Measurements from ENCODE around the gene RALY.
A peak's percentile ranks its signal among the peaks of the same experiment; 100 is the strongest.

The RALY gene

DNA sequence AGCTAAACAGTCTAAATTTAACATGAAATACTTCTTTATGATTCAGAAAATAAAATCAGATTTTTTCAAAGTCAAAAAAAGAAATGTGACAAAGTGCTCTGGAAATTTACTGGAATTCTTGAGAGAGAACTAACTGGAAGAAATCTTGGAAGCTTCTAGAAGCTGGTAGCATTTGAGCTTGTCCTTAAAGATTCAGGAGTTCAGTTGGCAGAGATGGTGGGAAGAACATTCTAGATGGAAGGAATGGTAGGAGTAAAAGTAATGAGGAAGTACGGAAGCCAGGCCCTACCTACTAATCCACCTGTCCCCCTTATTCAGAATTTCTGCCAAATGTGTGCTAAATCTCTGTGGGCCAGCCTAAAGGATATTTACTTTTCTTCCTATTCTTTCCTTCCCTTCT is 21.2 kb downstream of the RALY start:
- TF ChIP-seq, protein P1, sequence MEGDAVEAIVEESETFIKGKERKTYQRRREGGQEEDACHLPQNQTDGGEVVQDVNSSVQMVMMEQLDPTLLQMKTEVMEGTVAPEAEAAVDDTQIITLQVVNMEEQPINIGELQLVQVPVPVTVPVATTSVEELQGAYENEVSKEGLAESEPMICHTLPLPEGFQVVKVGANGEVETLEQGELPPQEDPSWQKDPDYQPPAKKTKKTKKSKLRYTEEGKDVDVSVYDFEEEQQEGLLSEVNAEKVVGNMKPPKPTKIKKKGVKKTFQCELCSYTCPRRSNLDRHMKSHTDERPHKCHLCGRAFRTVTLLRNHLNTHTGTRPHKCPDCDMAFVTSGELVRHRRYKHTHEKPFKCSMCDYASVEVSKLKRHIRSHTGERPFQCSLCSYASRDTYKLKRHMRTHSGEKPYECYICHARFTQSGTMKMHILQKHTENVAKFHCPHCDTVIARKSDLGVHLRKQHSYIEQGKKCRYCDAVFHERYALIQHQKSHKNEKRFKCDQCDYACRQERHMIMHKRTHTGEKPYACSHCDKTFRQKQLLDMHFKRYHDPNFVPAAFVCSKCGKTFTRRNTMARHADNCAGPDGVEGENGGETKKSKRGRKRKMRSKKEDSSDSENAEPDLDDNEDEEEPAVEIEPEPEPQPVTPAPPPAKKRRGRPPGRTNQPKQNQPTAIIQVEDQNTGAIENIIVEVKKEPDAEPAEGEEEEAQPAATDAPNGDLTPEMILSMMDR (IDR thresholded peaks at IDR 0.05; ENCODE audit: insufficient read depth, missing control alignments): no peak
- no peak for FAIRE-seq

DNA sequence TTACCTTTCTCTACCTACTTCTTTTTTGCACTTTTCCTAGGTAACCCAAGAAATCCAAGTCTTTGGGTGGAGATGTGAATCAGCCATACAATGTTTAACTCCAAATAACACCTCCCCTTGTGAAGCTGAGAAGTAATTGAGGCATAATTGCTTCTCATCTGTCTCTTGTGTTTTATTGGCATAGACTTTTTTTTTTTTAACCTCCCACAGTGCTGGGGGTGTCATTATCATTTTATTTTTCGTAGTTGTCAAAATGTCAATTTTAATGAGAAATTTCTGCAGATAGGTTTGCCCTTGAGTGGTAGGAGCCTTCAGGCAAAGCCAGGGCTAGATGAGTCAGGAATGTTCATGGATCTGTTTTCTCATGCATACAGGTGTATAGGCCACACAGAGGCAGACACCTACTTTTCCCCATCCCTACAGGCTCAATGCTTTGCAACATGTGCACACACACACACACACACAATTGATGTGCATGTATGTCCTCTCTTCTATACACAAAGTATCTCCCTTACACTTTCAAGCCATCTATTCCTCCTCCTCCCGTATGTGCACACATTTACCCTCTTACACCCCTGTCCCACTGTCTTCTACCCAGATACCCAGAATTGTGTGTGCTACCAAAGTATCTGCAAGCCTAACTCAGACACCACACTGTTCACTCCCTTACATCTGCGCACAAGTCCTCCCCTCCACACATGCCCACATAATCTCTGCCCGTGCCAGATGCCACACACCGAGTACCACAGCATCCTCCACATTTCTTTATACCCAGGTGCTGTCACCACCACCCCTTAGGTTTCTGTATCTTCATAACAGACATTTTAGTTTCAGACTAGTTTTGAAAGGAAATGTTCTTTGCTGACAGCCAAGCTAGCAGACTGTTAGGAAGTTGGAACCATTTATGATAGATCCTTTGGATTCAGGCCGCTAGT is 22.0 kb downstream of the RALY start:
- no peak for DNase-seq (ENCODE audit: insufficient read length, low spot score)
- TF ChIP-seq, protein P1 (IDR thresholded peaks at IDR 0.05; ENCODE audit: insufficient read depth, missing control alignments): no peak
- FAIRE-seq: no peak

More for the DNA sequence above, 21.2 kb downstream of the RALY start:
- no peak for DNase-seq (ENCODE audit: insufficient read length, low spot score)

DNA sequence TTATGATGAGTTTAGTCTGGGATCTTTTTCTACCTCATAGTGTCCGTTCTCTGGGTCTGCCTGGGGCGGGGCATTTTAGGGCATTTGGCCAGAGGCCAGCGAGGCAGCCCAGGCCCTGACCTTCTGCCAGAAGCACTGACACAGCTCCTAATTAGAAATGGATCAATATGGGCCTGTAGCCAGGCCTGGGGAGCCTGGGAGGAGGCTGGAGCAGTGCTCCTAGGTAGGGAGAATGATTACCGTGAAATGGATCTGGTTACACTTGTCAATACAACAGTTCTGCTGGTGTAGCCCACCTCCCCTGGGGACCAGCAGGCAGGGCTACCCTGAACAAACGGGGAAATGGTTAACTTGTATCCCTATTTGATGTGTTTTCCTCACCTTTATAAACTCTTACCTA is 23.0 kb downstream of the RALY start:
- DNase-seq (ENCODE audit: insufficient read length, low spot score): no peak
- TF ChIP-seq, protein P1 (IDR thresholded peaks at IDR 0.05; ENCODE audit: insufficient read depth, missing control alignments): no peak
- FAIRE-seq: no peak

DNA sequence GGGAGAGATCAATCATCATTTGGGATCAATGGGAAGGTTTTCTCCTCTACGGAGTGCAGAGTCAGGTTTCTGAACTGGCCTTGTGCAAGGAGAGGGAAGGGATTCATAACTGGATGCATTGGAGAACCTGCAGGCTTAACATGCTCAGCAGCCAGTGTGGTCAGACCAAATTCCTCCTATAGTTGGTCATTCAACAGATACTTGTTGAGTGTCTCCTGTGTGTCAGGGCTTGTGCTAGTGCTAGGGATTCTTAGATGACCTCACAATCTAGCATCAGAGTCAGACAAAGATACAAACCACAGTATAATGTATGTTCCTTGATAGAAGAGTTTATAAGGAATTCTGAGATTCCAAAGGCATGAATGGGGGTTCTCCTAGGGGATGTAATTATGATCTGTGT is 23.9 kb downstream of the RALY start:
- no peak for DNase-seq (ENCODE audit: insufficient read length, low spot score)
- no peak for FAIRE-seq
- TF ChIP-seq, protein P1 (IDR thresholded peaks at IDR 0.05; ENCODE audit: insufficient read depth, missing control alignments): no peak

DNA sequence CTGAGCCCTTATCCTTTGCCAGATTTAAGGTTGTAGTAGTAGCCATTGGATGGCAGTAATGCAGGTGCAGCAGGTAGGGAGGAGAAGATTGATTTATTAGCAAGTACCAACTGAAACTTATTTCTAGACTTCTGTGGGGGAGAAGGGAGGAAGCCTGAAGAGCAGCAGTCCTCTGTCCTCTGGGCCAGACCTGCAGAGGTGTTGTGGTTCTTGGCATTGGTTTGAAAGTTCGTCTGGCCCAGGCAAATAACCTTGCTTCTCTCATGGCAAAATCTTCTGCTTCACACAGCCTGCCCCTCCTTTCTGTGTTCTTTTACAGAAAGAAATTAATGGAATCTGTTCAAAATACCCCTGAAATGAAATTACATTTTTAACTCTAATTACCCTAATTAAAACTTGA is 24.5 kb downstream of the RALY start:
- TF ChIP-seq, protein P1 (IDR thresholded peaks at IDR 0.05; ENCODE audit: insufficient read depth, missing control alignments): no peak
- FAIRE-seq: no peak
- no peak for DNase-seq (ENCODE audit: insufficient read length, low spot score)

DNA sequence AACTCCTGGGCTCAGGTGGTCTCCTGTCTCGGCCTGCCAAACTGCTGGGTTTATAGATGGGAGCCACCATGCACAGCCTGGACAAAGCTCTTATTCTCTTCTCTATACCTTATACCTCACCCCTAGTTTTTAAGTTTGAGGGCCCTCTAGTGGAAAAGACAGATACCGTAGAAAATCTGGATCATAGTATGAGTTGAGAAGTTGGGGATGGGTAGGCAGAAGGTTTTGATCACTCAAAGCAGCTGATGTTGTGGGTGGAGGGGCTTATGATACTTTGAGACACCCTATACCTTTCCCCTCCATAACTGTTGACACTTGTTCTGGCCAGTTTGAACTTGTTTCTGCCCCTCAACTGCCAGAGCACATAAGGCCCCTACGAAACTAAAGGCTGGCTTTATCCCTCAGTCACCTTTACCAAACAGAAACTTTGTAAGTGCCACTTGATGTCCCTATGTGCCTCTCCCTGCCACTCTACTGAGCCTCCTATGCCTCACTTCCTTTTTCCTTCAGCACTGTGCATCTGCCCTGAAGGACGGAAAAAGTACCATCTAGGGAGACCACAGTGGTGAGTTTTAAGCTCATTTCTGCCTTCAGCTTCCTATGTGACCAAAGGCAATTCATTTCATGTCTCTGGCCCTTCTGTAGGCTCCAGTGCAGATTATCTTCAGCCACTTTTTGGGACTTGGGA is 28.6 kb downstream of the RALY start:
- TF ChIP-seq, protein P1 (IDR thresholded peaks at IDR 0.05; ENCODE audit: insufficient read depth, missing control alignments): peak; percentile 49
- FAIRE-seq: no peak
- peak; percentile 60 for DNase-seq (ENCODE audit: insufficient read length, low spot score)

All from D721Med (cell line).